Activated CD4-positive, alpha-beta T cell treated with anti-CD3 and anti-CD28 coated beads for 1 hour (primary cell): Measurements from ENCODE around the gene GFRA1.
"Not testable (repeated sequence)": the region's sequence is repeated elsewhere in the genome, so short reads cannot be mapped to it uniquely, and the experiment has no call there.

Source experiments
- DNase-seq: peaks from one replicate; pipeline ENCODE4 v3.0.0-alpha.2; 2020

The GFRA1 gene

GRCh38 chr10:116195039-116195438 lies 78.0 kb downstream of the GFRA1 start:
- DNase-seq: no peak

GRCh38 chr10:116194061-116194460 lies 78.9 kb downstream of the GFRA1 start:
- DNase-seq: no peak

GRCh38 chr10:116190883-116191282 lies 82.1 kb downstream of the GFRA1 start:
- DNase-seq: no peak

- no peak for DNase-seq
These were observed 86.7 kb downstream of the GFRA1 start for GRCh38 chr10:116186273-116186672.

- no peak for DNase-seq
These were observed 87.7 kb downstream of the GFRA1 start for GRCh38 chr10:116185199-116185867.

GRCh38 chr10:116184512-116184794 lies 88.6 kb downstream of the GFRA1 start:
- DNase-seq: no peak

- no peak for DNase-seq
These were observed 89.1 kb downstream of the GFRA1 start for GRCh38 chr10:116183733-116184511.

- no peak for DNase-seq
These were observed 90.6 kb downstream of the GFRA1 start for GRCh38 chr10:116182426-116182825.

- DNase-seq: no peak
These were observed 94.9 kb downstream of the GFRA1 start for GRCh38 chr10:116178086-116178605.

GRCh38 chr10:116175231-116175630 lies 97.8 kb downstream of the GFRA1 start:
- no peak for DNase-seq

GRCh38 chr10:116171505-116171904 lies 101.5 kb downstream of the GFRA1 start:
- DNase-seq: no peak

- no peak for DNase-seq
These were observed 102.2 kb downstream of the GFRA1 start for GRCh38 chr10:116170815-116171250.

GRCh38 chr10:116169782-116170445 lies 103.1 kb downstream of the GFRA1 start:
- no peak for DNase-seq

- DNase-seq: no peak
These were observed 104.3 kb downstream of the GFRA1 start for GRCh38 chr10:116168745-116169144.

GRCh38 chr10:116168329-116168728 lies 104.7 kb downstream of the GFRA1 start:
- no peak for DNase-seq

- DNase-seq: not testable (repeated sequence)
These were observed 107.1 kb downstream of the GFRA1 start for GRCh38 chr10:116165941-116166340.

- DNase-seq: no peak
These were observed 108.7 kb downstream of the GFRA1 start for GRCh38 chr10:116164291-116164690.

GRCh38 chr10:116163333-116164131 lies 109.5 kb downstream of the GFRA1 start:
- DNase-seq: no peak

GRCh38 chr10:116162851-116163250 lies 110.2 kb downstream of the GFRA1 start:
- DNase-seq: no peak

- no peak for DNase-seq
These were observed 112.7 kb downstream of the GFRA1 start for GRCh38 chr10:116160271-116160670.

GRCh38 chr10:116159197-116159596 lies 113.8 kb downstream of the GFRA1 start:
- DNase-seq: no peak

GRCh38 chr10:116158036-116158435 lies 115.0 kb downstream of the GFRA1 start:
- no peak for DNase-seq

- no peak for DNase-seq
These were observed 115.5 kb downstream of the GFRA1 start for GRCh38 chr10:116157485-116157884.
